B cell (primary cell): ENCODE data around the gene KCTD17. TPM values are rescaled to one million over a fixed set of nuclear protein-coding genes. Genes with fewer than 3 reads are reported as not detected.

Experiments
- ATAC-seq: fragments of 200-7000 bp; cut with Tn5 transposase; one replicate; pipeline ENCODE4 v1.10.0; 2021; ENCODE audit warnings: low read depth, mild to moderate bottlenecking, moderate number of reproducible peaks, moderate library complexity
- CTCF ChIA-PET: fragments of 350-600 bp; sonication (Branson Sonifier 250); formaldehyde crosslinking; loops from one replicate; lab custom pipeline; 2021; ENCODE audit warnings: antibody characterized with exemption, inconsistent platforms; lab: Charles Lee
- POLR2A ChIA-PET: fragments of 350-600 bp; sonication (Branson Sonifier 250); formaldehyde crosslinking; loops from one replicate; lab custom pipeline; 2021; ENCODE audit warnings: antibody characterized with exemption; lab: Charles Lee
- DNase-seq: peaks from one replicate; pipeline ENCODE4 v3.0.0; 2013
- H2AFZ ChIP-seq: 2 replicates; pipeline ENCODE4 v1.6.1; 2012; ENCODE audit warnings: mild to moderate bottlenecking, low read depth, low read length; ENCODE audit not compliant: insufficient read depth, poor library complexity, severe bottlenecking
- H3K27ac ChIP-seq, 2 donors: 1 replicate in 1 of 2; 2 replicates in 1 of 2; pipeline ENCODE4 v1.5.1; 2012 to 2013; ENCODE audit warnings: low read length in 2 of 2, mild to moderate bottlenecking in 2 of 2, moderate library complexity in 1 of 2
- H3K27me3 ChIP-seq, 4 experiments: fragments of 200-600 bp in 1 of 4; sonication (generic) in 1 of 4; replicated peaks in 1 of 4; 1 replicate in 2 of 4; 2 replicates in 2 of 4; pipeline versions ENCODE4 v1.6.1 to v1.7.0; 2013 to 2016; ENCODE audit warnings: low read length in 3 of 4, mild to moderate bottlenecking in 2 of 4, mixed read lengths in 1 of 4, moderate library complexity in 1 of 4; ENCODE audit not compliant: insufficient read depth in 4 of 4, control insufficient read depth in 3 of 4; ENCODE audit errors: control extremely low read depth in 1 of 4
- H3K36me3 ChIP-seq, 2 experiments: replicated peaks in 1 of 2; 1 replicate in 1 of 2; 2 replicates in 1 of 2; pipeline versions ENCODE4 v1.6.1 to v1.7.1; 2013; ENCODE audit warnings: low read length in 1 of 2; ENCODE audit not compliant: insufficient read depth in 2 of 2, control insufficient read depth in 1 of 2; ENCODE audit errors: control extremely low read depth in 1 of 2, extremely low read depth in 1 of 2
- H3K4me1 ChIP-seq, 2 donors: fragments of 200-600 bp in 1 of 2; sonication (generic) in 1 of 2; 1 replicate in 1 of 2; 2 replicates in 1 of 2; pipeline versions ENCODE4 v1.5.1 to v1.6.1; 2013 to 2017; ENCODE audit warnings: low read length in 2 of 2; ENCODE audit not compliant: control insufficient read depth in 2 of 2, insufficient read depth in 2 of 2
- H3K4me2 ChIP-seq: replicated peaks from 2 replicates; pipeline ENCODE3; 2012; ENCODE audit warnings: mild to moderate bottlenecking, low read depth, low read length; ENCODE audit not compliant: poor library complexity, severe bottlenecking
- H3K4me3 ChIP-seq, 5 experiments: fragments of 200-600 bp in 1 of 5; sonication (generic) in 1 of 5; 1 replicate in 3 of 5; 2 replicates in 2 of 5; pipeline versions ENCODE4 v1.5.1 to v1.7.0; 2011 to 2016; ENCODE audit warnings: low read length in 4 of 5, mild to moderate bottlenecking in 4 of 5, low read depth in 2 of 5, control low read depth in 1 of 5, moderate library complexity in 1 of 5; ENCODE audit not compliant: insufficient read depth in 1 of 5; ENCODE audit errors: control extremely low read depth in 1 of 5, extremely low read depth in 1 of 5
- H3K79me2 ChIP-seq: fragments of 200-600 bp; sonication (generic); one replicate; pipeline ENCODE4 v1.6.0; 2016; ENCODE audit warnings: low read length; ENCODE audit not compliant: control insufficient read depth, insufficient read depth
- H3K9ac ChIP-seq: fragments of 200-600 bp; sonication (generic); 2 replicates; pipeline ENCODE4 v1.6.1; 2017; ENCODE audit warnings: mild to moderate bottlenecking, low read length, moderate library complexity
- H3K9me3 ChIP-seq, 3 donors: one replicate each; pipeline versions ENCODE4 v1.6.1 to v1.7.1; 2013; ENCODE audit warnings: low read length in 2 of 3; ENCODE audit not compliant: control insufficient read depth in 2 of 3, insufficient read depth in 1 of 3; ENCODE audit errors: control extremely low read depth in 1 of 3
- H4K20me1 ChIP-seq: 2 replicates; pipeline ENCODE4 v1.6.0; 2012; ENCODE audit warnings: mild to moderate bottlenecking, low read length; ENCODE audit not compliant: insufficient read depth, control insufficient read depth, poor library complexity, severe bottlenecking
- H3K27ac Mint-ChIP-seq: one replicate; pipeline ENCODE4 v1.8.0; 2021; ENCODE audit warnings: mixed read lengths
- H3K27me3 Mint-ChIP-seq: one replicate; pipeline ENCODE4 v1.8.0; 2021; ENCODE audit warnings: mixed read lengths
- H3K4me1 Mint-ChIP-seq: one replicate; pipeline ENCODE4 v1.8.0; 2021; ENCODE audit warnings: mixed read lengths
- H3K4me3 Mint-ChIP-seq: one replicate; pipeline ENCODE4 v1.8.0; 2021; ENCODE audit warnings: mixed read lengths
- H3K9me3 Mint-ChIP-seq: one replicate; pipeline ENCODE4 v1.8.0; 2022; ENCODE audit warnings: mixed read lengths; ENCODE audit not compliant: insufficient read depth
- CTCF ChIP-seq: fragments of 200-600 bp; IDR thresholded peaks from one replicate; pipeline ENCODE4 v1.8.0; 2022; ENCODE audit warnings: antibody characterized with exemption, mild to moderate bottlenecking
- EZH2 ChIP-seq: IDR thresholded peaks from 2 replicates; pipeline ENCODE4 v1.6.1; 2012; ENCODE audit warnings: borderline replicate concordance, low read depth, mild to moderate bottlenecking, moderate library complexity, low read length; ENCODE audit not compliant: insufficient read depth, poor library complexity, severe bottlenecking
- WGBS: methylation state at CpG from one replicate; pipeline ENCODE4 v1.1.5; 2013; ENCODE audit warnings: missing lambda C conversion rate; ENCODE audit not compliant: insufficient coverage; 5-methylcytosine and 5-hydroxymethylcytosine counted together
- intact Hi-C: fragments of 100-400 bp; cut with micrococcal nuclease; formaldehyde crosslinking; loops from one replicate; pipeline ENCODE4 v1.10.0; 2022
- polyA plus RNA-seq: library from polyadenylated mRNA; depleted of rRNA; stranded (reverse); fragments of >200 nt; gene quantifications from 2 replicates; pipeline ENCODE4 v1.2.3, GENCODE V29; 2012
- total RNA-seq, 2 donors: library from RNA; stranded (reverse); fragments of 120-200 nt in 1 of 2; gene quantifications; 1 replicate in 1 of 2; 2 replicates in 1 of 2; pipeline versions ENCODE4 v1.2.3 to v1.2.4, GENCODE V29; 2013 to 2022

The KCTD17 gene
- total and polyA plus RNA-seq, 2 donors (not counting 1 experiment from before 2014, with no cell fraction given): 29.0 to 41.3 TPM

DNA sequence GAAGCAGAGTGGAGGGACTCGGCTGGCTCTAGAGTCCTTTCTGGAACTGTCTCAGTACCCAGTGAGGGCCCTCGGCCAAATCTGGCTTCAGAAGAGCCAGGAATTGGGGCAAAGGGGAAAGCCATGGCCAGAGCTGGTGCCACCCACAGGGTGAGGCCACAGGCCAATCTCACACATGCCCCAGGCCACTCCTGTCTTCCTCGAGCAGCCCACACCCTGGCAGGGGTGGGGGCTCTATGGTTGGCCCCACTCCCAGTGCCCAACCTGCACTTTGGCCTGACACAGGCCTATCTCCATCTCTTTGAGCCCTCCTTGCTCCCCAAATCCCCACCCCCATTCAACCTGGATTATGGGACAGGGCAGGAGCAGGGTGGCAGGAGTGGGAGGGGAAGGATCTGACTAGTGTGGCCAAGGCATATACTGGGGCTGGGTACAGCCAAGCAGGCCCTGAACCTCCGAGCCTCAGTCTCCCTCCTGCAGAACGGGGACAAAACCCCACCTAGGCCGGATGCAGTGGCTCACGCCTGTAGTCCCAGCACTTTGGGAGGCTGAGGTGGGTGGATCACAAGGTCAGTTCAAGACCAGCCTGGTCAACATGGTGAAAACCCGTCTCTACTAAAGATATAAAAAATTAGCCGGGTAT lies 39.2 kb upstream of the KCTD17 start:
- DNase-seq: no peak
- Histone ChIP-seq H3K27me3 (no peaks in the 10 kb centered on the region), H3K9ac (no peak overlapping the region), H4K20me1 (no peaks in the 10 kb centered on the region), H3K9me3 (no peaks in the 10 kb centered on the region), H2AFZ (no peak overlapping the region), H3K36me3 (no peaks in the 10 kb centered on the region), H3K4me1 (no peaks in the 10 kb centered on the region), H3K4me2 (no peak overlapping the region), H3K79me2 (no peaks in the 10 kb centered on the region), H3K4me3 (no peak overlapping the region), H3K27ac (no peak overlapping the region)
- no peaks in the 10 kb centered on the region for H3K9me3 Mint-ChIP-seq
- POLR2A ChIA-PET: no interaction called here
- H3K27me3 Mint-ChIP-seq: peaks cover 4% of the 10 kb centered on the region
- TF ChIP-seq CTCF: no peak
- no peak for TF ChIP-seq EZH2
- H3K4me3 Mint-ChIP-seq: no peak overlapping the region
- CTCF ChIA-PET: interaction anchor here (1.8 kb wide), 1 partner anchor 10 kb away, joined by 4 read pairs; no protein-coding TSS in a partner anchor
- WGBS: 93% methylated on average over 6 of the region's 9 CpGs
- H3K27ac Mint-ChIP-seq: no peak overlapping the region
- H3K4me1 Mint-ChIP-seq: no peaks in the 10 kb centered on the region
- intact Hi-C loops: no loop called here
- ATAC-seq: no peak

DNA sequence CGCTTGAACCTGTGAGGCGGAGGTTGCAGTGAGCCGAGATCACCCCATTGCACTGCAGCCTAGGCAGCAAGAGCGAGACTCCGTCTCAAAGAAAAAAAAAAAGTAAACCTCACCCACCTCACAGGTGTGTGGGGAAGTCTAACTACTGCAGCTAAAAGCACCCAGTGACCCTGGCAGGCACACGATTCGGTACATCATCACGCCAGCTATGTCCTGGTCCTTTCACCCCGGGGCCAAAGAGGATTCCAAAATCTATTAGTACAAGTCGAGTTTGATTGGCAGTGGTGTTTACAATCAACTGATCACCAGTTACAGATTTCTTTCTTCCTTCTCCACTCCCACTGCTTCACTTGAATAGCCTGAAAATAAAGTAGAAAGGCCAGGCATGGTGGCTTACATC lies 38.6 kb upstream of the KCTD17 start:
- intact Hi-C loops: no loop called here

More for the DNA sequence above, 38.6 kb upstream of the KCTD17 start:
- Histone ChIP-seq H2AFZ (no peak overlapping the region), H3K9me3 (no peaks in the 10 kb centered on the region), H3K4me3 (no peak overlapping the region), H3K4me2 (no peak overlapping the region), H3K4me1 (no peaks in the 10 kb centered on the region), H3K9ac (no peak overlapping the region), H3K36me3 (no peaks in the 10 kb centered on the region), H4K20me1 (no peaks in the 10 kb centered on the region), H3K27me3 (no peaks in the 10 kb centered on the region), H3K79me2 (no peaks in the 10 kb centered on the region), H3K27ac (no peak overlapping the region)
- no peak overlapping the region for H3K27ac Mint-ChIP-seq
- no peak for TF ChIP-seq CTCF
- TF ChIP-seq EZH2: no peak
- H3K9me3 Mint-ChIP-seq: no peaks in the 10 kb centered on the region
- DNase-seq (no peak), ATAC-seq (no peak)
- POLR2A ChIA-PET: no interaction called here
- H3K27me3 Mint-ChIP-seq: peaks cover 3% of the 10 kb centered on the region
- no peak overlapping the region for H3K4me3 Mint-ChIP-seq
- CTCF ChIA-PET: interaction anchor here (1.8 kb wide), 1 partner anchor 9 kb away, joined by 4 read pairs; no protein-coding TSS in a partner anchor
- no peaks in the 10 kb centered on the region for H3K4me1 Mint-ChIP-seq
- 100% methylated on average over 2 of the region's 10 CpGs for WGBS
